Measurements from ENCODE around the gene COL9A1. TPM values are rescaled to one million over a fixed set of nuclear protein-coding genes. Genes with fewer than 3 reads are reported as not detected.

The COL9A1 gene
- not detected in 2 replicates for total RNA-seq (2012; rRNA removed)
- not detected in 2 replicates for polyA plus RNA-seq (2012; rRNA removed)
- polyA plus RNA-seq (2012; cell fraction: cytosol; rRNA removed) = not detected in 2 replicates
- not detected in 2 replicates for polyA plus RNA-seq (2012; cell fraction: nucleus; rRNA removed; ENCODE audit: low replicate concordance)
- percentile 2 among the genes with signal in this experiment for Bru-seq, nascent RNA
- percentile 2 among the genes with signal in this experiment for BruChase-seq, experiment 1, labeled RNA remaining after a 6-hour chase
- not detected for BruChase-seq, experiment 2, labeled RNA remaining after a 2-hour chase
- long read RNA-seq = 0 reads

- Histone ChIP-seq H4K8ac (ENCODE audit: low read depth in 2 of 2, low read length in 2 of 2) (no peak within 1 kb of the TSS), H2AFZ (replicated peaks; ENCODE audit: low read length, poor library complexity) (no peak within 1 kb of the TSS), H3K4me2 (ENCODE audit: low read depth, low read length) (no peak within 1 kb of the TSS), H4K91ac (ENCODE audit: insufficient read depth, low read depth, low read length) (no peak within 1 kb of the TSS), H2AK5ac (ENCODE audit: low read depth, low read length) (no peak within 1 kb of the TSS), H3K36me3 (ENCODE audit: control insufficient read depth, insufficient read depth, low read length) (no peaks in the 10 kb centered on the region), H2AK9ac (replicated peaks; ENCODE audit: low read depth, low read length, poor library complexity) (no peak within 1 kb of the TSS), H4K5ac (ENCODE audit: low read depth, low read length) (no peak within 1 kb of the TSS), H3K79me1 (ENCODE audit: low read depth in 1 of 2, low read length in 2 of 2) (no peaks in the 10 kb centered on the region), H3K4me3 (ENCODE audit: insufficient read depth, low read depth, low read length) (no peak within 1 kb of the TSS), H2BK5ac (ENCODE audit: low read depth, low read length, poor library complexity, severe bottlenecking) (no peak within 1 kb of the TSS), H3K9ac (ENCODE audit: low read depth, low read length) (no peak within 1 kb of the TSS), H2BK120ac (ENCODE audit: low read depth, low read length) (no peak within 1 kb of the TSS), H2BK15ac (ENCODE audit: low read depth, low read length) (no peak within 1 kb of the TSS), H3K4ac (ENCODE audit: low read depth, low read length) (no peak within 1 kb of the TSS), H3K23ac (ENCODE audit: low read depth, low read length) (no peak within 1 kb of the TSS), H3K27ac (ENCODE audit: insufficient read depth, low read length) (no peak within 1 kb of the TSS), H3K9me3 (ENCODE audit: control insufficient read depth, insufficient read depth, low read length) (no peaks in the 10 kb centered on the region), H4K20me1 (ENCODE audit: insufficient read depth, low read length) (no peaks in the 10 kb centered on the region), H3K14ac (replicated peaks; ENCODE audit: low read depth, low read length) (no peak within 1 kb of the TSS), H2BK20ac (ENCODE audit: low read depth, low read length) (no peak within 1 kb of the TSS), H3K27me3 (ENCODE audit: control insufficient read depth, insufficient read depth, low read length) (peaks cover 22% of the 10 kb centered on the region), H3K18ac (ENCODE audit: low read depth, low read length) (no peak within 1 kb of the TSS), H3K9me1 (ENCODE audit: insufficient read depth, low read length) (no peaks in the 10 kb centered on the region), H3K56ac (ENCODE audit: extremely low read depth, insufficient read depth, low read length) (no peak within 1 kb of the TSS), H3K4me1 (ENCODE audit: control insufficient read depth, insufficient read depth, low read length) (no peaks in the 10 kb centered on the region)
- TF ChIP-seq CHD1 (IDR thresholded peaks at IDR 0.05; ENCODE audit: low read depth, low read length) = no peak
- TF ChIP-seq, protein P1, sequence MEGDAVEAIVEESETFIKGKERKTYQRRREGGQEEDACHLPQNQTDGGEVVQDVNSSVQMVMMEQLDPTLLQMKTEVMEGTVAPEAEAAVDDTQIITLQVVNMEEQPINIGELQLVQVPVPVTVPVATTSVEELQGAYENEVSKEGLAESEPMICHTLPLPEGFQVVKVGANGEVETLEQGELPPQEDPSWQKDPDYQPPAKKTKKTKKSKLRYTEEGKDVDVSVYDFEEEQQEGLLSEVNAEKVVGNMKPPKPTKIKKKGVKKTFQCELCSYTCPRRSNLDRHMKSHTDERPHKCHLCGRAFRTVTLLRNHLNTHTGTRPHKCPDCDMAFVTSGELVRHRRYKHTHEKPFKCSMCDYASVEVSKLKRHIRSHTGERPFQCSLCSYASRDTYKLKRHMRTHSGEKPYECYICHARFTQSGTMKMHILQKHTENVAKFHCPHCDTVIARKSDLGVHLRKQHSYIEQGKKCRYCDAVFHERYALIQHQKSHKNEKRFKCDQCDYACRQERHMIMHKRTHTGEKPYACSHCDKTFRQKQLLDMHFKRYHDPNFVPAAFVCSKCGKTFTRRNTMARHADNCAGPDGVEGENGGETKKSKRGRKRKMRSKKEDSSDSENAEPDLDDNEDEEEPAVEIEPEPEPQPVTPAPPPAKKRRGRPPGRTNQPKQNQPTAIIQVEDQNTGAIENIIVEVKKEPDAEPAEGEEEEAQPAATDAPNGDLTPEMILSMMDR (conservative IDR thresholded peaks at IDR 0.05; ENCODE audit: low read depth, low read length) = no peak
- TF ChIP-seq NFE2L2 (IDR thresholded peaks at IDR 0.05; ENCODE audit: low read depth, low read length) = no peak
- TF ChIP-seq, protein P2, sequence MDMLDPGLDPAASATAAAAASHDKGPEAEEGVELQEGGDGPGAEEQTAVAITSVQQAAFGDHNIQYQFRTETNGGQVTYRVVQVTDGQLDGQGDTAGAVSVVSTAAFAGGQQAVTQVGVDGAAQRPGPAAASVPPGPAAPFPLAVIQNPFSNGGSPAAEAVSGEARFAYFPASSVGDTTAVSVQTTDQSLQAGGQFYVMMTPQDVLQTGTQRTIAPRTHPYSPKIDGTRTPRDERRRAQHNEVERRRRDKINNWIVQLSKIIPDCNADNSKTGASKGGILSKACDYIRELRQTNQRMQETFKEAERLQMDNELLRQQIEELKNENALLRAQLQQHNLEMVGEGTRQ (IDR thresholded peaks at IDR 0.05; ENCODE audit: low read depth, low read length) = no peak
- TF ChIP-seq, protein P3, sequence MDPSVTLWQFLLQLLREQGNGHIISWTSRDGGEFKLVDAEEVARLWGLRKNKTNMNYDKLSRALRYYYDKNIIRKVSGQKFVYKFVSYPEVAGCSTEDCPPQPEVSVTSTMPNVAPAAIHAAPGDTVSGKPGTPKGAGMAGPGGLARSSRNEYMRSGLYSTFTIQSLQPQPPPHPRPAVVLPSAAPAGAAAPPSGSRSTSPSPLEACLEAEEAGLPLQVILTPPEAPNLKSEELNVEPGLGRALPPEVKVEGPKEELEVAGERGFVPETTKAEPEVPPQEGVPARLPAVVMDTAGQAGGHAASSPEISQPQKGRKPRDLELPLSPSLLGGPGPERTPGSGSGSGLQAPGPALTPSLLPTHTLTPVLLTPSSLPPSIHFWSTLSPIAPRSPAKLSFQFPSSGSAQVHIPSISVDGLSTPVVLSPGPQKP (IDR thresholded peaks at IDR 0.05; ENCODE audit: borderline replicate concordance, low read depth, low read length) = no peak
- TF ChIP-seq MAZ (IDR thresholded peaks at IDR 0.05; ENCODE audit: borderline replicate concordance, low read depth, low read length) = no peak
- TF ChIP-seq MXI1 (IDR thresholded peaks at IDR 0.05; ENCODE audit: borderline replicate concordance, low read depth, low read length) = no peak
- no peak for TF ChIP-seq BHLHE40 (IDR thresholded peaks at IDR 0.05; ENCODE audit: low read depth, low read length)
- no peak for TF ChIP-seq CEBPB (IDR thresholded peaks at IDR 0.05; ENCODE audit: low read depth, low read length)
- no peak for TF ChIP-seq FOS (IDR thresholded peaks at IDR 0.05; ENCODE audit: low read depth, low read length)
- no peak for TF ChIP-seq RCOR1 (IDR thresholded peaks at IDR 0.05; ENCODE audit: insufficient replicate concordance, low read length)
- TF ChIP-seq SMC3 (IDR thresholded peaks at IDR 0.05; ENCODE audit: low read depth, low read length) = no peak
- TF ChIP-seq MAFK (IDR thresholded peaks at IDR 0.05; ENCODE audit: low read depth, low read length) = no peak
- no peak for TF ChIP-seq RFX5 (IDR thresholded peaks at IDR 0.05; ENCODE audit: low read depth, low read length)
- no peak for TF ChIP-seq POLR2A (IDR thresholded peaks at IDR 0.05; ENCODE audit: low read depth, low read length)
- TF ChIP-seq RAD21 (IDR thresholded peaks at IDR 0.05; ENCODE audit: low read length) = no peak
- DNase-seq (no peak), ATAC-seq (ENCODE audit: low read depth) (no peak)
- in situ Hi-C loops (cut with MboI; ENCODE audit: low sequenced_read_pairs) = loop anchor here (10.0 to 25.0 kb wide), 2 partner anchors 384 to 712 kb away; no protein-coding TSS in a partner anchor
- 67% methylated on average over 1 of the region's 5 CpGs; no CpG with 5 or more reads in 1 of the 2 experiments for WGBS, 2 experiments (ENCODE audit: extremely low coverage in 2 of 2, insufficient read length in 1 of 2)
- dilution Hi-C loops (cut with HindIII; ENCODE audit: low sequenced_read_pairs, unreplicated experiment) = no loop called here
- ChIA-PET POLR2A (ENCODE audit: unreplicated experiment) (no interaction called here), CTCF (no interaction called here)
- BruUV-seq (replicated peaks) = no TSS peak
- intact Hi-C loops (cut with micrococcal nuclease) = no loop called here
These were observed at the start of gene COL9A1 for GRCh38 chr6:70303034-70303525. COL9A1 (minus strand) TSS chr6:70303084; CDS start chr6:70302924, 160 bp downstream.
